A549 (cell line): ENCODE measurements around the gene CAND2. TPM values are rescaled to one million over a fixed set of nuclear protein-coding genes. Genes with fewer than 3 reads are reported as not detected.

Experiments used
- ATAC-seq, 2 experiments: fragments of 200-7000 bp in 1 of 2; fragments of >200 bp in 1 of 2; cut with Nextera tagmentation in 1 of 2; cut with Tn5 transposase in 1 of 2; 3 replicates each; pipeline versions ENCODE4 v1.8.0 to v1.9.1; 2018 to 2020; ENCODE audit warnings: mild to moderate bottlenecking in 1 of 2, moderate library complexity in 1 of 2
- CTCF ChIA-PET: fragments of 300-600 bp; sonication (Branson Sonifier 250); formaldehyde crosslinking; extraction: SDS; loops from one replicate; lab custom pipeline; 2021; ENCODE audit warnings: antibody characterized with exemption, inconsistent platforms; lab: Yijun Ruan, JAX
- POLR2A ChIA-PET: fragments of 350-600 bp; formaldehyde crosslinking; extraction: SDS; loops from one replicate; lab custom pipeline; 2021; ENCODE audit warnings: antibody characterized with exemption, inconsistent platforms; lab: Yijun Ruan, JAX
- DNase-seq, 2 experiments: peaks; one replicate each; pipeline versions ENCODE4 v3.0.0 to v3.0.0-alpha.2; 2011 to 2016; ENCODE audit warnings: low read depth in 1 of 2, low spot score in 1 of 2
- FAIRE-seq: peaks from 2 replicates; lab custom pipeline; 2011; peaks lifted over from hg19 to GRCh38; lab: Jason Lieb, UNC
- H3K27ac ChIP-seq, 2 experiments: fragments of >200 bp; sonication (Bioruptor Twin); formaldehyde crosslinking; 3 replicates each; pipeline ENCODE4 v1.5.1; 2016 to 2017
- H3K4me1 ChIP-seq: fragments of >200 bp; sonication (Bioruptor Twin); formaldehyde crosslinking; 3 replicates; pipeline ENCODE4 v1.6.1; 2016
- H3K4me2 ChIP-seq: fragments of >200 bp; sonication (Bioruptor Twin); formaldehyde crosslinking; 3 replicates; pipeline ENCODE4 v1.6.1; 2016
- H3K4me3 ChIP-seq: fragments of >200 bp; sonication (Bioruptor Twin); formaldehyde crosslinking; 3 replicates; pipeline ENCODE4 v1.5.1; 2016
- H3K9me3 ChIP-seq: fragments of >200 bp; sonication (Bioruptor Twin); formaldehyde crosslinking; 3 replicates; pipeline ENCODE4 v1.6.1; 2016
- CHD4 ChIP-seq: fragments of 200-600 bp; sonication (generic); IDR thresholded peaks from 2 replicates; pipeline ENCODE4 v1.6.1; 2016; ENCODE audit warnings: antibody characterized with exemption, mild to moderate bottlenecking, borderline replicate concordance
- E2F6 ChIP-seq: IDR thresholded peaks from 2 replicates; pipeline ENCODE4 v1.6.1; 2012; ENCODE audit warnings: low read depth, borderline replicate concordance
- EHF ChIP-seq: fragments of 250-450 bp; sonication (Bioruptor Pico); IDR thresholded peaks from 2 replicates; pipeline ENCODE4 v1.5.0; 2020; ENCODE audit warnings: mild to moderate bottlenecking
- ELK1 ChIP-seq: fragments of 150-350 bp; IDR thresholded peaks from 2 replicates; pipeline ENCODE4 v1.6.1; 2014; ENCODE audit warnings: low read depth, mild to moderate bottlenecking, low read length
- FOSB ChIP-seq: fragments of 250-450 bp; sonication (Bioruptor Pico); IDR thresholded peaks from 2 replicates; pipeline ENCODE4 v1.5.0; 2020; ENCODE audit warnings: mild to moderate bottlenecking, moderate library complexity
- FOSL2 ChIP-seq, 2 experiments: fragments of 450-650 bp in 1 of 2; fragments of >200 bp in 1 of 2; sonication (Bioruptor Twin) in 1 of 2; formaldehyde crosslinking; IDR thresholded peaks; 2 replicates each; pipeline versions ENCODE4 v1.5.0 to v1.6.1; 2016 to 2020; ENCODE audit warnings: mild to moderate bottlenecking in 1 of 2, moderate library complexity in 1 of 2
- FOXS1 ChIP-seq: fragments of 250-450 bp; sonication (Bioruptor Pico); IDR thresholded peaks from 2 replicates; pipeline ENCODE4 v1.5.0; 2020; ENCODE audit warnings: mild to moderate bottlenecking, moderate library complexity
- GATA3 ChIP-seq: IDR thresholded peaks from 2 replicates; pipeline ENCODE4 v1.6.1; 2012; ENCODE audit warnings: borderline replicate concordance
- HDAC2 ChIP-seq: fragments of 200-600 bp; sonication (generic); IDR thresholded peaks from 2 replicates; pipeline ENCODE4 v1.6.1; 2016
- HEYL ChIP-seq: fragments of 250-450 bp; sonication (Bioruptor Pico); IDR thresholded peaks from 2 replicates; pipeline ENCODE4 v1.8.0; 2021; ENCODE audit warnings: mild to moderate bottlenecking, moderate library complexity
- HOXB13 ChIP-seq: fragments of 250-450 bp; sonication (Bioruptor Pico); IDR thresholded peaks from 2 replicates; pipeline ENCODE4 v1.5.0; 2020; ENCODE audit warnings: low read depth, mild to moderate bottlenecking, moderate library complexity
- JUN ChIP-seq, 2 experiments: fragments of >200 bp; sonication (Bioruptor Twin); formaldehyde crosslinking; IDR thresholded peaks; 2 replicates in 1 of 2; 3 replicates in 1 of 2; pipeline ENCODE4 v1.6.1; 2016 to 2017
- JUNB ChIP-seq: fragments of >200 bp; sonication (Bioruptor Twin); formaldehyde crosslinking; IDR thresholded peaks from 2 replicates; pipeline ENCODE4 v1.6.1; 2016
- KDM1A ChIP-seq: fragments of 200-600 bp; sonication (generic); IDR thresholded peaks from 2 replicates; pipeline ENCODE4 v1.6.1; 2016; ENCODE audit warnings: low read depth, mild to moderate bottlenecking
- KDM5A ChIP-seq: fragments of 200-600 bp; sonication (generic); IDR thresholded peaks from 2 replicates; pipeline ENCODE4 v1.6.1; 2016; ENCODE audit warnings: antibody characterized with exemption, mild to moderate bottlenecking
- MAZ ChIP-seq: fragments of 150-350 bp; IDR thresholded peaks from 2 replicates; pipeline ENCODE4 v1.6.1; 2014; ENCODE audit warnings: antibody characterized with exemption, low read depth, low read length, borderline replicate concordance
- NPAS2 ChIP-seq: fragments of 250-450 bp; sonication (Bioruptor Pico); IDR thresholded peaks from 2 replicates; pipeline ENCODE4 v1.8.0; 2022; ENCODE audit warnings: mild to moderate bottlenecking, moderate library complexity, borderline replicate concordance
- POLR2AphosphoS2 ChIP-seq: conservative IDR thresholded peaks from 2 replicates; pipeline ENCODE4 v1.6.1; 2012; ENCODE audit warnings: low read length, improper control_type of control experiment, inconsistent platforms
- RCOR1 ChIP-seq: fragments of 150-350 bp; IDR thresholded peaks from 2 replicates; pipeline ENCODE4 v1.6.1; 2014; ENCODE audit warnings: antibody characterized with exemption, low read length, low read depth
- RFX5 ChIP-seq: fragments of 450-650 bp; IDR thresholded peaks from 2 replicates; pipeline ENCODE4 v1.7.1; 2014; ENCODE audit warnings: antibody characterized with exemption, mild to moderate bottlenecking, moderate library complexity
- USF2 ChIP-seq: fragments of 450-650 bp; IDR thresholded peaks from 2 replicates; pipeline ENCODE4 v1.6.1; 2014; ENCODE audit warnings: antibody characterized with exemption
- ZC3H11A ChIP-seq: fragments of 450-650 bp; IDR thresholded peaks from 2 replicates; pipeline ENCODE4 v1.6.1; 2014; ENCODE audit warnings: antibody characterized with exemption, mild to moderate bottlenecking
- ZSCAN20 ChIP-seq: fragments of 250-450 bp; sonication (Bioruptor Pico); IDR thresholded peaks from 2 replicates; pipeline ENCODE4 v1.8.0; 2022; ENCODE audit warnings: mild to moderate bottlenecking, moderate library complexity
- WGBS: methylation state at CpG from one replicate; pipeline ENCODE4 v1.1.6; 2017; ENCODE audit errors: missing lambda C conversion rate; 5-methylcytosine and 5-hydroxymethylcytosine counted together
- polyA plus RNA-seq, 4 experiments: library from polyadenylated mRNA; depleted of rRNA in 3 of 4; stranded (reverse); fragments of >200 nt; fragmentation: RNase III in 1 of 4; extraction: RNeasy Plus Mini Kit Qiagen cat#74134 plus additional on column Dnase treatment in 1 of 4; gene quantifications; 2 replicates in 3 of 4; 3 replicates in 1 of 4; pipeline ENCODE4 v1.2.3, GENCODE V29; 2011 to 2017

Gene CAND2
- polyA plus RNA-seq, 2 of the 4 experiments (the other 2 are of a cell fraction), result 0.72 to 0.84 TPM

- TF ChIP-seq KDM5A, result no peak
- TF ChIP-seq NPAS2 (CRISPR knock-in tag), result no peak
- no peak for TF ChIP-seq ZC3H11A
- TF ChIP-seq RFX5, result no peak
- no peak for TF ChIP-seq JUNB
- no peak for TF ChIP-seq EHF (CRISPR knock-in tag)
- TF ChIP-seq JUN (IDR thresholded peaks at IDR 0.05), result peak in 1 of 2 experiments; percentile 38; a peak in 1 of 5 replicates
- TF ChIP-seq ELK1, result no peak
- TF ChIP-seq RCOR1, result no peak
- no peak for TF ChIP-seq ZSCAN20 (CRISPR knock-in tag)
- TF ChIP-seq HEYL, result no peak
- peak; percentile 48; the same call in 1 of the 2 replicates for TF ChIP-seq E2F6
- no peak for TF ChIP-seq POLR2AphosphoS2
- no peak for TF ChIP-seq FOXS1
- TF ChIP-seq USF2, result no peak
These were observed 13.7 kb downstream of the CAND2 start (continued) for GRCh38 chr3:12810013-12810780.

DNA sequence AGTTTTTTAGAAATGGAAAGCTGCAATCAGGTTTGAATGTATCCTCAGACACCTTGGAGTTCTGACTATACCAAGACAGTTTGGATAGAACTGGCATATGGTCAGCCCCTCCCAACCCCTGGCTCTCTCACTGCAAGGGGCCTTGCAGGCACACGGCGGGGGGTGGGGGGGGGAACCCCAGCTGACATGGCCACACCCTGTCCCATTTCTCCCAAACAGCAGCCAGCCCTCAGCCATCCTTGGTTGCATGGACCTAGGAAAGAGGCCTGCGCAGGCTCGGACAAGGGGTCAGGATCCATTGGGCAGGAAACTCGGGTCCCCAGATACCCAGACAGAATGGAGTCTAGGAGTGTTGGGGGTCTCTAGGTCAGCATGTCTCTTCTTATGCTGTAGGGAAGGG is 14.5 kb downstream of the CAND2 start:
- ATAC-seq (no peak), FAIRE-seq (no peak), DNase-seq (no peak)
- Histone ChIP-seq H3K4me1 (peaks cover 11% of the 10 kb centered on the region), H3K9me3 (no peaks in the 10 kb centered on the region), H3K4me3 (no peak overlapping the region; the same call in 2 of the 3 replicates), H3K4me2 (peak overlapping the region; percentile 75), H3K27ac (peak overlapping the region in 1 of 2 experiments; percentile 83; a peak in 2 of 6 replicates)
- no peak for TF ChIP-seq MAZ
- TF ChIP-seq CHD4, result no peak
- TF ChIP-seq RFX5, result no peak
- TF ChIP-seq GATA3, result no peak
- TF ChIP-seq FOSB (CRISPR knock-in tag), result no peak
- no peak for TF ChIP-seq KDM1A
- TF ChIP-seq HDAC2, result no peak
- TF ChIP-seq HOXB13 (CRISPR knock-in tag), result no peak
- no peak for TF ChIP-seq FOSL2 (IDR thresholded peaks at IDR 0.05)
- TF ChIP-seq FOSL2 (CRISPR knock-in tag; IDR thresholded peaks at IDR 0.05), result no peak
- no peak for TF ChIP-seq E2F6
- CTCF ChIA-PET, result interaction anchor here (0.9 to 9.9 kb wide), 9 partner anchors 9 to 675 kb away, joined by 3 to 113 read pairs (median 9); partner anchors contain the start of genes CAND2 and RPL32
- WGBS, result 92% methylated on average over 5 of the region's 5 CpGs
- POLR2A ChIA-PET, result interaction anchor here (1.3 to 2.6 kb wide), 2 partner anchors 23 to 147 kb away, joined by 9 to 10 read pairs; partner anchors contain the start of gene RAF1
